ENCODE data around the gene CRABP2. TPM values are rescaled to one million over a fixed set of nuclear protein-coding genes. Genes with fewer than 3 reads are reported as not detected.

The CRABP2 gene
- total RNA-seq, 1 donor from 2014 or later: 0.55 TPM

- TF ChIP-seq CTCF (IDR thresholded peaks at IDR 0.05): no peak
- Mint-ChIP-seq H3K4me1 (peaks cover 62% of the 10 kb centered on the region), H3K9me3 (no peaks in the 10 kb centered on the region), H3K27me3 (no peaks in the 10 kb centered on the region), H3K36me3 (ENCODE audit: low read depth) (peaks cover 45% of the 10 kb centered on the region), H3K4me3 (no peak overlapping the region), H3K27ac (peak overlapping the region; percentile 22)
- POLR2A ChIA-PET: interaction anchor here (0.6 to 3.1 kb wide), 4 partner anchors 10 to 20 kb away, joined by 4 to 19 read pairs (median 6); partner anchors contain the start of genes ISG20L2 and METTL25B
- intact Hi-C loops (cut with micrococcal nuclease): no loop called here
- no peak for ATAC-seq (ENCODE audit: low read depth)
- DNase-seq: no peak
- CTCF ChIA-PET: no interaction called here
Observed at GRCh38 chr1:156745881-156746280, 40.5 kb upstream of the CRABP2 start.

- intact Hi-C loops (cut with micrococcal nuclease): no loop called here
- TF ChIP-seq CTCF (IDR thresholded peaks at IDR 0.05): no peak
- H3K36me3 Mint-ChIP-seq (ENCODE audit: low read depth): peaks cover 48% of the 10 kb centered on the region
- no peaks in the 10 kb centered on the region for H3K27me3 Mint-ChIP-seq
- ATAC-seq (ENCODE audit: low read depth): no peak
- ChIA-PET CTCF (interaction anchor here (1.6 kb wide), 1 partner anchor 18 kb away, joined by 3 read pairs; no protein-coding TSS in a partner anchor), POLR2A (interaction anchor here (0.5 to 5.0 kb wide), 4 partner anchors 16 to 1627 kb away, joined by 4 to 153 read pairs (median 5); partner anchors contain the start of genes ISG20L2 and METTL25B)
- H3K4me3 Mint-ChIP-seq: no peak overlapping the region
- H3K4me1 Mint-ChIP-seq: peaks cover 64% of the 10 kb centered on the region
- DNase-seq: no peak
- H3K27ac Mint-ChIP-seq: no peak overlapping the region
- no peaks in the 10 kb centered on the region for H3K9me3 Mint-ChIP-seq
Observed at GRCh38 chr1:156744786-156745419, 39.5 kb upstream of the CRABP2 start.

- H3K4me3 Mint-ChIP-seq: no peak overlapping the region
- no peaks in the 10 kb centered on the region for H3K9me3 Mint-ChIP-seq
- DNase-seq (no peak), ATAC-seq (ENCODE audit: low read depth) (no peak)
- no peak for TF ChIP-seq CTCF (IDR thresholded peaks at IDR 0.05)
- POLR2A ChIA-PET: interaction anchor here (0.6 to 5.0 kb wide), 2 partner anchors 15 to 247 kb away, joined by 4 to 153 read pairs; partner anchors contain the start of genes ISG20L2 and METTL25B
- H3K27me3 Mint-ChIP-seq: no peaks in the 10 kb centered on the region
- peaks cover 59% of the 10 kb centered on the region for H3K4me1 Mint-ChIP-seq
- CTCF ChIA-PET: interaction anchor here (1.6 kb wide), 1 partner anchor 18 kb away, joined by 3 read pairs; no protein-coding TSS in a partner anchor
- H3K27ac Mint-ChIP-seq: peak overlapping the region; percentile 54
- peaks cover 48% of the 10 kb centered on the region for H3K36me3 Mint-ChIP-seq (ENCODE audit: low read depth)
- intact Hi-C loops (cut with micrococcal nuclease): no loop called here
Observed at GRCh38 chr1:156744344-156744743, 39.0 kb upstream of the CRABP2 start.

GRCh38 chr1:156743367-156744302 is 38.3 kb upstream of the CRABP2 start:
- H3K4me3 Mint-ChIP-seq: no peak overlapping the region
- no peak for DNase-seq
- no peak for ATAC-seq (ENCODE audit: low read depth)
- TF ChIP-seq CTCF (IDR thresholded peaks at IDR 0.05): no peak
- no peaks in the 10 kb centered on the region for H3K9me3 Mint-ChIP-seq
- CTCF ChIA-PET: interaction anchor here (1.6 kb wide), 1 partner anchor 17 kb away, joined by 3 read pairs; no protein-coding TSS in a partner anchor
- peaks cover 53% of the 10 kb centered on the region for H3K36me3 Mint-ChIP-seq (ENCODE audit: low read depth)
- intact Hi-C loops (cut with micrococcal nuclease): no loop called here
- H3K27ac Mint-ChIP-seq: peak overlapping the region; percentile 54
- no peaks in the 10 kb centered on the region for H3K27me3 Mint-ChIP-seq
- peaks cover 55% of the 10 kb centered on the region for H3K4me1 Mint-ChIP-seq
- POLR2A ChIA-PET: interaction anchor here (1.2 to 5.0 kb wide), 4 partner anchors 8 to 24 kb away, joined by 4 to 153 read pairs (median 110); partner anchors contain the start of genes HDGF, ISG20L2, METTL25B and PRCC

All from activated B cell treated with CpG ODN at 0.5 μM for 24 hours (primary cell).